ENCODE data around the gene SLC5A4.

GRCh38 chr22:32244547-32244946, 10.6 kb downstream of the SLC5A4 start:
- no peak for TF ChIP-seq CTCF (IDR thresholded peaks at IDR 0.05)
- no peak for TF ChIP-seq FOXK1 (CRISPR knock-in tag; IDR thresholded peaks at IDR 0.05)
- TF ChIP-seq TEAD4 (CRISPR knock-in tag; IDR thresholded peaks at IDR 0.05), result no peak
- no peak for TF ChIP-seq USF2 (CRISPR knock-in tag; IDR thresholded peaks at IDR 0.05)
- TF ChIP-seq SP1 (CRISPR knock-in tag; conservative IDR thresholded peaks at IDR 0.05), result no peak
- TF ChIP-seq NFYB (CRISPR knock-in tag; conservative IDR thresholded peaks at IDR 0.05; ENCODE audit: low read depth), result no peak
- TF ChIP-seq ZNF263 (CRISPR knock-in tag; IDR thresholded peaks at IDR 0.05; ENCODE audit: low read depth), result no peak

Data from WTC11 (cell line).